ENCODE data around the gene JAZF1. TPM values are rescaled to one million over a fixed set of nuclear protein-coding genes. Genes with fewer than 3 reads are reported as not detected.

The JAZF1 gene
- total and polyA plus RNA-seq, 12 donors: 6.9 to 42.3 (median 30.0) TPM

GRCh38 chr7:27971171-27971812 is 209.3 kb downstream of the JAZF1 start:
- TF ChIP-seq CTCF (IDR thresholded peaks at IDR 0.05): no peak
- Histone ChIP-seq H3K4me3 (no peak overlapping the region), H3K36me3 (peaks cover 0 to 4% (median 0%) of the 10 kb centered on the region in 9 donors), H3K27me3 (no peaks in the 10 kb centered on the region), H3K9me3 (peaks cover 0 to 1% (median 0%) of the 10 kb centered on the region in 11 donors), H3K27ac (no peak overlapping the region), H3K4me1 (peaks cover 0 to 7% (median 0%) of the 10 kb centered on the region in 9 donors)
- no peak for ATAC-seq
- 89 to 93% methylated on average over 12 of the region's 12 CpGs for WGBS, 2 donors
- intact Hi-C loops (cut with DNase I): no loop called here
- no peak for DNase-seq

GRCh38 chr7:27970350-27970749 is 210.2 kb downstream of the JAZF1 start:
- WGBS, 2 donors: 69 to 83% methylated on average over 4 of the region's 4 CpGs
- Histone ChIP-seq H3K27me3 (no peaks in the 10 kb centered on the region), H3K36me3 (peaks cover 0 to 4% (median 0%) of the 10 kb centered on the region in 9 donors), H3K27ac (no peak overlapping the region), H3K9me3 (no peaks in the 10 kb centered on the region), H3K4me1 (peaks cover 0 to 9% (median 0%) of the 10 kb centered on the region in 9 donors), H3K4me3 (no peak overlapping the region)
- DNase-seq: no peak
- no peak for ATAC-seq
- no peak for TF ChIP-seq CTCF (IDR thresholded peaks at IDR 0.05)
- intact Hi-C loops (cut with DNase I): no loop called here

- 91 to 94% methylated on average over 6 of the region's 6 CpGs for WGBS, 2 donors
- Histone ChIP-seq H3K9me3 (no peaks in the 10 kb centered on the region), H3K4me1 (peaks cover 0 to 9% (median 0%) of the 10 kb centered on the region in 9 donors), H3K27me3 (no peaks in the 10 kb centered on the region), H3K4me3 (no peak overlapping the region), H3K27ac (no peak overlapping the region), H3K36me3 (peaks cover 0 to 4% (median 0%) of the 10 kb centered on the region in 9 donors)
- DNase-seq: no peak
- ATAC-seq: no peak
- intact Hi-C loops (cut with DNase I): no loop called here
- no peak for TF ChIP-seq CTCF (IDR thresholded peaks at IDR 0.05)
Measured at GRCh38 chr7:27969346-27969745, 211.2 kb downstream of the JAZF1 start.

- no peak for ATAC-seq
- H3K27ac ChIP-seq: no peak overlapping the region
- 96 to 97% methylated on average over 1 of the region's 1 CpG for WGBS, 2 donors
Measured at GRCh38 chr7:27967639-27968038, 213.0 kb downstream of the JAZF1 start.

More at GRCh38 chr7:27967639-27968038, 213.0 kb downstream of the JAZF1 start:
- Histone ChIP-seq H3K9me3 (no peaks in the 10 kb centered on the region), H3K4me3 (no peak overlapping the region), H3K4me1 (peaks cover 0 to 11% (median under 1%) of the 10 kb centered on the region in 9 donors), H3K27me3 (no peaks in the 10 kb centered on the region), H3K36me3 (peaks cover 0 to 4% (median 0%) of the 10 kb centered on the region in 9 donors)
- intact Hi-C loops (cut with DNase I): no loop called here
- no peak for DNase-seq
- no peak for TF ChIP-seq CTCF (IDR thresholded peaks at IDR 0.05)
